M059J (cell line): ENCODE results near the gene LY6G5C. TPM values are rescaled to one million over a fixed set of nuclear protein-coding genes. Genes with fewer than 3 reads are reported as not detected.
A peak's percentile ranks its signal among the peaks of the same experiment; 100 is the strongest.
"Not testable (repeated sequence)": the region's sequence is repeated elsewhere in the genome, so short reads cannot be mapped to it uniquely, and the experiment has no call there.

ENCODE experiments used
- DNase-seq: peaks from one replicate; pipeline ENCODE4 v3.0.0-alpha.2; 2012; ENCODE audit warnings: low read depth
- total RNA-seq: library from RNA; depleted of rRNA; stranded (reverse); fragments of >200 nt; shearing (Covaris generic); gene quantifications from 2 replicates; pipeline ENCODE4 v1.2.3, GENCODE V29; 2014

The LY6G5C gene
- total RNA-seq, 1 experiment from 2014 or later, result 2.0 TPM

- DNase-seq, result no peak
These were observed 34.4 kb upstream of the LY6G5C start, which contains the start of gene LY6G6D for GRCh38 chr6:31715022-31715958. Gene LY6G6D (plus strand): TSS chr6:31715348. CDS start chr6:31715356, 8 bp downstream.

GRCh38 chr6:31713991-31714684 lies 33.3 kb upstream of the LY6G5C start:
- DNase-seq, result no peak

GRCh38 chr6:31713465-31713864 lies 32.6 kb upstream of the LY6G5C start:
- no peak for DNase-seq

GRCh38 chr6:31712296-31712695 lies 31.4 kb upstream of the LY6G5C start:
- DNase-seq, result peak; percentile 55

GRCh38 chr6:31711233-31711632 lies 30.4 kb upstream of the LY6G5C start:
- no peak for DNase-seq

- no peak for DNase-seq
These were observed 29.8 kb upstream of the LY6G5C start for GRCh38 chr6:31710523-31711219.

GRCh38 chr6:31709157-31709556 lies 28.3 kb upstream of the LY6G5C start:
- DNase-seq, result not testable (repeated sequence)

- DNase-seq, result no peak
These were observed 27.4 kb upstream of the LY6G5C start for GRCh38 chr6:31708224-31708623.

GRCh38 chr6:31707701-31708100 lies 26.8 kb upstream of the LY6G5C start:
- DNase-seq, result no peak

GRCh38 chr6:31706599-31706998 lies 25.7 kb upstream of the LY6G5C start, which contains the start of gene LY6G6F:
Gene LY6G6F (plus strand): TSS chr6:31706866. CDS start chr6:31706907, 41 bp downstream.
- no peak for DNase-seq

GRCh38 chr6:31705931-31706330 lies 25.1 kb upstream of the LY6G5C start:
- peak; percentile 74 for DNase-seq

- peak; percentile 99 for DNase-seq
These were observed 22.2 kb upstream of the LY6G5C start, which contains the start of gene ABHD16A for GRCh38 chr6:31702819-31703716. Gene ABHD16A (minus strand): TSS chr6:31703324. CDS start chr6:31703281, 43 bp downstream.

GRCh38 chr6:31702405-31702818 lies 21.5 kb upstream of the LY6G5C start:
- DNase-seq, result no peak

GRCh38 chr6:31701666-31702404 lies 21.0 kb upstream of the LY6G5C start:
- peak; percentile 48 for DNase-seq

GRCh38 chr6:31700740-31701401 lies 20.0 kb upstream of the LY6G5C start:
- DNase-seq, result no peak

GRCh38 chr6:31697555-31697954 lies 16.7 kb upstream of the LY6G5C start:
- DNase-seq, result no peak

- no peak for DNase-seq
These were observed 12.7 kb upstream of the LY6G5C start for GRCh38 chr6:31693535-31693934.

GRCh38 chr6:31692886-31693285 lies 12.0 kb upstream of the LY6G5C start:
- no peak for DNase-seq

- no peak for DNase-seq
These were observed 11.5 kb upstream of the LY6G5C start for GRCh38 chr6:31692353-31692752.
